Astrocyte (in vitro differentiated cells and primary cell): ENCODE measurements around the gene SEPTIN12. TPM values are rescaled to one million over a fixed set of nuclear protein-coding genes. Genes with fewer than 3 reads are reported as not detected.

Source experiments
- DNase-seq: peaks from one replicate; pipeline ENCODE4 v3.0.0-alpha.2; 2010; ENCODE audit warnings: low read depth
- FAIRE-seq: peaks from 2 replicates; lab custom pipeline; 2011; peaks lifted over from hg19 to GRCh38; lab: Jason Lieb, UNC
- H2AFZ ChIP-seq: 2 replicates; pipeline ENCODE4 v1.6.0; 2012; ENCODE audit warnings: low read depth, low read length, inconsistent platforms
- H3K27ac ChIP-seq: 2 replicates; pipeline ENCODE4 v1.5.1; 2011; ENCODE audit warnings: low read depth, low read length, inconsistent platforms
- H3K27me3 ChIP-seq: 2 replicates; pipeline ENCODE4 v1.6.0; 2011; ENCODE audit warnings: low read length, inconsistent platforms; ENCODE audit not compliant: insufficient read depth
- H3K36me3 ChIP-seq: 2 replicates; pipeline ENCODE4 v1.5.1; 2011; ENCODE audit warnings: low read length, inconsistent platforms; ENCODE audit not compliant: insufficient read depth
- H3K4me1 ChIP-seq: 2 replicates; pipeline ENCODE4 v1.5.1; 2011; ENCODE audit warnings: low read length, inconsistent platforms; ENCODE audit not compliant: insufficient read depth
- H3K4me2 ChIP-seq: 2 replicates; pipeline ENCODE4 v1.6.0; 2012; ENCODE audit warnings: low read length, inconsistent platforms
- H3K4me3 ChIP-seq: 2 replicates; pipeline ENCODE4 v1.5.1; 2011; ENCODE audit warnings: low read depth, mild to moderate bottlenecking, low read length, inconsistent platforms; ENCODE audit not compliant: insufficient read depth
- H3K79me2 ChIP-seq: 2 replicates; pipeline ENCODE4 v1.6.0; 2012; ENCODE audit warnings: mild to moderate bottlenecking, low read length, inconsistent platforms; ENCODE audit not compliant: insufficient read depth
- H3K9ac ChIP-seq: 2 replicates; pipeline ENCODE4 v1.6.0; 2012; ENCODE audit warnings: mild to moderate bottlenecking, low read length, inconsistent platforms
- H3K9me3 ChIP-seq: 2 replicates; pipeline ENCODE4 v1.5.1; 2012; ENCODE audit warnings: low read depth, mild to moderate bottlenecking, low read length, inconsistent platforms; ENCODE audit not compliant: insufficient read depth
- H4K20me1 ChIP-seq: 2 replicates; pipeline ENCODE4 v1.6.0; 2012; ENCODE audit warnings: low read length, inconsistent platforms; ENCODE audit not compliant: insufficient read depth
- H3K27ac Mint-ChIP-seq: one replicate; pipeline ENCODE4 v1.8.0; 2021; ENCODE audit warnings: mild to moderate bottlenecking, mixed read lengths; ENCODE audit not compliant: unreplicated experiment
- H3K27me3 Mint-ChIP-seq: one replicate; pipeline ENCODE4 v1.8.0; 2021; ENCODE audit warnings: low read depth, mixed read lengths; ENCODE audit not compliant: unreplicated experiment
- H3K36me3 Mint-ChIP-seq: one replicate; pipeline ENCODE4 v1.8.0; 2021; ENCODE audit warnings: low read depth, mixed read lengths; ENCODE audit not compliant: unreplicated experiment
- H3K4me1 Mint-ChIP-seq: one replicate; pipeline ENCODE4 v1.8.0; 2021; ENCODE audit warnings: low read depth, mixed read lengths; ENCODE audit not compliant: unreplicated experiment
- H3K4me3 Mint-ChIP-seq: one replicate; pipeline ENCODE4 v1.8.0; 2021; ENCODE audit warnings: mild to moderate bottlenecking, moderate library complexity, mixed read lengths; ENCODE audit not compliant: unreplicated experiment
- H3K9me3 Mint-ChIP-seq: one replicate; pipeline ENCODE4 v1.8.0; 2021; ENCODE audit warnings: mild to moderate bottlenecking, mixed read lengths; ENCODE audit not compliant: unreplicated experiment
- CTCF ChIP-seq: IDR thresholded peaks from 2 replicates; pipeline ENCODE4 v1.5.1; 2011; ENCODE audit warnings: low read depth, mild to moderate bottlenecking, inconsistent platforms, low read length, moderate library complexity; ENCODE audit not compliant: insufficient read depth
- EZH2 ChIP-seq: IDR thresholded peaks from 2 replicates; pipeline ENCODE4 v1.6.1; 2012; ENCODE audit warnings: mild to moderate bottlenecking, low read length, inconsistent platforms; ENCODE audit not compliant: insufficient read depth
- total RNA-seq: library from RNA; stranded (reverse); gene quantifications from 2 replicates; pipeline ENCODE4 v1.2.1, GENCODE V29; 2021

Gene SEPTIN12
- total RNA-seq, 1 donor from 2014 or later: 5.9 TPM

GRCh38 chr16:4760221-4760910 is 27.8 kb downstream of the SEPTIN12 start:
- Histone ChIP-seq H4K20me1 (peaks cover 29% of the 10 kb centered on the region), H3K9me3 (no peaks in the 10 kb centered on the region), H3K4me3 (no peak overlapping the region), H3K27ac (no peak overlapping the region), H3K27me3 (no peaks in the 10 kb centered on the region), H3K79me2 (peaks cover 21% of the 10 kb centered on the region), H2AFZ (no peak overlapping the region), H3K4me1 (no peaks in the 10 kb centered on the region), H3K9ac (no peak overlapping the region), H3K36me3 (peaks cover 14% of the 10 kb centered on the region), H3K4me2 (no peak overlapping the region)
- Mint-ChIP-seq H3K4me3 (peak overlapping the region; percentile 31), H3K27me3 (no peaks in the 10 kb centered on the region), H3K9me3 (peaks cover 2% of the 10 kb centered on the region), H3K27ac (no peak overlapping the region), H3K4me1 (no peaks in the 10 kb centered on the region), H3K36me3 (peaks cover 39% of the 10 kb centered on the region)
- no peak for FAIRE-seq
- no peak for DNase-seq
- TF ChIP-seq CTCF (no peak), EZH2 (no peak)

DNA sequence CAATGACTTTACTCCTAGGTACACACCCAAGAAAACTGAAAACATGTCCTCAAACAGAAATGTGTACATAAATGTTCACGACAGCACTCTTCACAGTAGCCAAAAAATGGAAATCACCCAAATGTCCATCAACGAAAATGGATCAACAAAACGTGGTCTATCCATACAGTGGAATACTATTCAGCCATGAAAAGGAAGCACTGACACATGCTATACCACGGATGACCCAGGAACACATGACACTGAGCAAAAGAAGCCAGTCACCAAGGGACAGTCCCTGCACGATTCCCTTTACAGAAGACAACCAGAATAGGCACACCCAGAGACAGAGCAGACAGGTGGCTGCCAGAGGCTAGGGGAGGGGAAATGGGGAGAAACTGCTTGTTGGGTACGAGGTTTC is 32.5 kb downstream of the SEPTIN12 start:
- Histone ChIP-seq H3K9me3 (no peaks in the 10 kb centered on the region), H4K20me1 (peaks cover 25% of the 10 kb centered on the region), H3K79me2 (peaks cover 5% of the 10 kb centered on the region), H3K4me2 (no peak overlapping the region), H3K9ac (no peak overlapping the region), H3K36me3 (peaks cover 23% of the 10 kb centered on the region), H3K4me1 (no peaks in the 10 kb centered on the region), H3K27ac (no peak overlapping the region), H3K4me3 (no peak overlapping the region), H3K27me3 (no peaks in the 10 kb centered on the region), H2AFZ (no peak overlapping the region)
- Mint-ChIP-seq H3K27me3 (no peaks in the 10 kb centered on the region), H3K9me3 (peaks cover 2% of the 10 kb centered on the region), H3K27ac (no peak overlapping the region), H3K4me3 (no peak overlapping the region), H3K36me3 (peaks cover 31% of the 10 kb centered on the region), H3K4me1 (no peaks in the 10 kb centered on the region)
- FAIRE-seq (no peak), DNase-seq (no peak)
- TF ChIP-seq EZH2: no peak
- no peak for TF ChIP-seq CTCF

DNA sequence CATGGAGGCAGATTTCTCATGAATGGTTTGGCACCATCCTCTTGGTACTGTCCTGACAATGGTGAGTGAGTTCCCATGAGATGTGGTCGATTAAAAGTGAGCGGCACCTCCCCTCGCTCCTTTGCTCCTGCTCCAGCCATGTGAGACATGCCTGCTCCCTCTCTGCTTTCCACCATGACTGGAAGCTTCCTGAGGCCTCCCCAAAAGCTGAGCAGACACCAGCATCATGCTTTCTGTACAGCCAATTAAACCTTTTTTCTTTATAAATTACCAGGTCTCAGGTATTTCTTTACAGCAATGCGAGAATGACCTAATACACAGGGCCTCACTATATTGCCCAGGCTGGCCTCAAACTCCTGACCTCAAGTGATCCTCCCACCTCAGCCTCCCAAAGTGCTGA is 33.3 kb downstream of the SEPTIN12 start:
- peaks cover 5% of the 10 kb centered on the region for H3K79me2 ChIP-seq
- Mint-ChIP-seq H3K4me3 (no peak overlapping the region), H3K36me3 (peaks cover 25% of the 10 kb centered on the region)

More for the DNA sequence above, 33.3 kb downstream of the SEPTIN12 start:
- no peak for TF ChIP-seq CTCF
- no peak overlapping the region for H2AFZ ChIP-seq
- no peak for DNase-seq
- H3K4me1 ChIP-seq: no peaks in the 10 kb centered on the region
- peaks cover 20% of the 10 kb centered on the region for H3K36me3 ChIP-seq
- H3K9ac ChIP-seq: no peak overlapping the region
- H3K4me1 Mint-ChIP-seq: no peaks in the 10 kb centered on the region
- no peaks in the 10 kb centered on the region for H3K9me3 ChIP-seq
- peaks cover 2% of the 10 kb centered on the region for H3K9me3 Mint-ChIP-seq
- H3K27ac ChIP-seq: no peak overlapping the region
- H3K27ac Mint-ChIP-seq: no peak overlapping the region
- no peak overlapping the region for H3K4me3 ChIP-seq
- no peaks in the 10 kb centered on the region for H3K27me3 Mint-ChIP-seq
- no peak for FAIRE-seq
- H3K27me3 ChIP-seq: no peaks in the 10 kb centered on the region
- peaks cover 22% of the 10 kb centered on the region for H4K20me1 ChIP-seq
- H3K4me2 ChIP-seq: no peak overlapping the region
